ENCODE data around the gene CCNK. TPM values are rescaled to one million over a fixed set of nuclear protein-coding genes. Genes with fewer than 3 reads are reported as not detected.

The CCNK gene
- total RNA-seq, 1 experiment from 2014 or later = 14.7 TPM

DNA sequence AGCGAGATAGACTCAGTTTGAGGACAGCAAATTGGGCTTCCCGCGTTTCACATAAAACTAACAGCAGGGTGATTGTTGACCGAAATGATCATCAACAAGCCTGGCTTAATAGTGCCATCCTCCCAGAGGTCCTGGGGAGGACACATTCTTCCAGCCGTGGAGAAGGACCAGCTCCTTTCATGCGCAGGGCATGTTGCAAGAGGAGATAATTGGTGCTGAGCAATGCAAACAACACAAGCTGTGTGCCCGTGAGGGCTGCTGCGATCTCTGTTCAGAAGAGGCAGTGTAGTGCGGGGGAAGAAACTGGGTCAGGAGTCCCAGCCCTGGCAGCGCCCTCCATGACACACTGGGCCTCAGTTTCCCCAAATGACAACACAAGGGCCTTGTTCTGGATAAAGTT, 68.5 kb downstream of the CCNK start:
- no peak for DNase-seq
- no peaks in the 10 kb centered on the region for H3K36me3 ChIP-seq (replicated peaks; ENCODE audit: control insufficient read depth, insufficient read depth, low read length)
- H3K27me3 ChIP-seq (ENCODE audit: control insufficient read depth, insufficient read depth, low read length) = no peaks in the 10 kb centered on the region
- no peak overlapping the region for H3K4me3 ChIP-seq (ENCODE audit: insufficient read depth, low read depth, low read length)

GRCh38 chr14:99550387-99550992, 69.3 kb downstream of the CCNK start:
- no peak overlapping the region for H3K4me3 ChIP-seq (ENCODE audit: insufficient read depth, low read depth, low read length)
- H3K36me3 ChIP-seq (replicated peaks; ENCODE audit: control insufficient read depth, insufficient read depth, low read length) = no peaks in the 10 kb centered on the region
- no peak for DNase-seq
- no peaks in the 10 kb centered on the region for H3K27me3 ChIP-seq (ENCODE audit: control insufficient read depth, insufficient read depth, low read length)

GRCh38 chr14:99551034-99551922, 70.1 kb downstream of the CCNK start:
- no peak overlapping the region for H3K4me3 ChIP-seq (ENCODE audit: insufficient read depth, low read depth, low read length)
- DNase-seq = no peak
- H3K36me3 ChIP-seq (replicated peaks; ENCODE audit: control insufficient read depth, insufficient read depth, low read length) = no peaks in the 10 kb centered on the region
- H3K27me3 ChIP-seq (ENCODE audit: control insufficient read depth, insufficient read depth, low read length) = no peaks in the 10 kb centered on the region

DNA sequence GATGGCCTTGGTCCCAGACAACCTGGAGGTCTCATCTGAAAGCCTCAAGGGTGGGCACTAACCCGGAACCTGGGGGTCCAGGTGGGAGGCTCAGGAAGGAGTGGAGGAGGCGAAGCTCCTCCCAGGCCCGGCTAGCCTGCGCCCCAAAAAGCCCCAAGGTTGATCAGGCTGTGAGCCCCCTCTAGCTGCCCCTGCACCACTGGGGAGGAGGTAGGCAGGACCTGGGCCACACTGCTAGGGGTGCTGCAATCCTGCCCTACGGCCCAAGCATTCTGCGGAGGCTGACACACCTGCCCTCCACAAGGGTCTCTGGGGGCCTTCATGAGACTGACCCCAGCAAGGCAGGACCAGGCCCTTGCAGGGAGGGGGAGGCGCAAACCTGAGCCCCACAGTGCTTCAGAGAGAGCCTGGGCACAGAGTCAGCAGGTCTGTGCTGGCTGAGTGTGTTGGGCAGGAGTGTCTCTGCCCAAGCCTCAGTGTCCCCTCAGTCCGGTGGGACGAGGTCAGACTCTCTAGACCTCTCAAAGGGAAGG, 70.9 kb downstream of the CCNK start:
- Histone ChIP-seq H3K36me3 (replicated peaks; ENCODE audit: control insufficient read depth, insufficient read depth, low read length) (no peaks in the 10 kb centered on the region), H3K27me3 (ENCODE audit: control insufficient read depth, insufficient read depth, low read length) (no peaks in the 10 kb centered on the region), H3K4me3 (ENCODE audit: insufficient read depth, low read depth, low read length) (no peak overlapping the region)
- DNase-seq = no peak

- Histone ChIP-seq H3K4me3 (ENCODE audit: insufficient read depth, low read depth, low read length) (no peak overlapping the region), H3K36me3 (replicated peaks; ENCODE audit: control insufficient read depth, insufficient read depth, low read length) (no peaks in the 10 kb centered on the region), H3K27me3 (ENCODE audit: control insufficient read depth, insufficient read depth, low read length) (no peaks in the 10 kb centered on the region)
- no peak for DNase-seq
Measured at GRCh38 chr14:99552572-99553216, 71.5 kb downstream of the CCNK start.

DNA sequence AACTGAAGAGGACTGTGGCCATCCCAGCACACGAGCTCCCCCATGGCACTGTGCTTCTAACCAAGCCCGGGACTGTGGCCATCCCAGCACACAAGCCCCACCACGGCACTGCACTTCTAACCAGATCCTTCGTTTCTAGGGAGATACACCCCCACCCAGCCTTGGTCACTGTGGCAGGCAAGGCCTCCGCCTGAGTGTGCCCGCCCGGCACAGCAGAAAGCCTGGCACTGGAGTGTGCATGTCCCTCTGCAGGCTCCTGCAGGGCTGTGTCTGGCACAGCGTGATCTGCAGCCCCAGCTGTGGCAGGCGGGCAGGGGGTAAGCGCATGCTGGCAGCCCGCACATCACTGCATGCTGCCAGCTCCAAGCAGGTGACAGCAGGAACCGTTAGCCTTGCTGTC, 73.0 kb downstream of the CCNK start:
- no peaks in the 10 kb centered on the region for H3K36me3 ChIP-seq (replicated peaks; ENCODE audit: control insufficient read depth, insufficient read depth, low read length)
- DNase-seq = no peak
- H3K27me3 ChIP-seq (ENCODE audit: control insufficient read depth, insufficient read depth, low read length) = no peaks in the 10 kb centered on the region
- H3K4me3 ChIP-seq (ENCODE audit: insufficient read depth, low read depth, low read length) = no peak overlapping the region

GRCh38 chr14:99554757-99555531, 73.7 kb downstream of the CCNK start:
- H3K4me3 ChIP-seq (ENCODE audit: insufficient read depth, low read depth, low read length) = no peak overlapping the region
- H3K36me3 ChIP-seq (replicated peaks; ENCODE audit: control insufficient read depth, insufficient read depth, low read length) = no peaks in the 10 kb centered on the region

GRCh38 chr14:99556134-99556791, 75.1 kb downstream of the CCNK start:
- no peaks in the 10 kb centered on the region for H3K27me3 ChIP-seq (ENCODE audit: control insufficient read depth, insufficient read depth, low read length)
- H3K36me3 ChIP-seq (replicated peaks; ENCODE audit: control insufficient read depth, insufficient read depth, low read length) = no peaks in the 10 kb centered on the region
- no peak for DNase-seq
- no peak overlapping the region for H3K4me3 ChIP-seq (ENCODE audit: insufficient read depth, low read depth, low read length)

More at GRCh38 chr14:99554757-99555531, 73.7 kb downstream of the CCNK start:
- H3K27me3 ChIP-seq (ENCODE audit: control insufficient read depth, insufficient read depth, low read length) = no peaks in the 10 kb centered on the region
- DNase-seq = no peak

- Histone ChIP-seq H3K36me3 (replicated peaks; ENCODE audit: control insufficient read depth, insufficient read depth, low read length) (no peaks in the 10 kb centered on the region), H3K27me3 (ENCODE audit: control insufficient read depth, insufficient read depth, low read length) (no peaks in the 10 kb centered on the region), H3K4me3 (ENCODE audit: insufficient read depth, low read depth, low read length) (no peak overlapping the region)
- no peak for DNase-seq
Measured at GRCh38 chr14:99559286-99559990, 78.2 kb downstream of the CCNK start.

- Histone ChIP-seq H3K36me3 (replicated peaks; ENCODE audit: control insufficient read depth, insufficient read depth, low read length) (no peaks in the 10 kb centered on the region), H3K4me3 (ENCODE audit: insufficient read depth, low read depth, low read length) (no peak overlapping the region), H3K27me3 (ENCODE audit: control insufficient read depth, insufficient read depth, low read length) (no peaks in the 10 kb centered on the region)
- no peak for DNase-seq
Measured at GRCh38 chr14:99560403-99560802, 79.2 kb downstream of the CCNK start.

- no peak overlapping the region for H3K4me3 ChIP-seq (ENCODE audit: insufficient read depth, low read depth, low read length)
- DNase-seq = no peak
Measured at GRCh38 chr14:99560922-99561683, 79.9 kb downstream of the CCNK start.

DNA sequence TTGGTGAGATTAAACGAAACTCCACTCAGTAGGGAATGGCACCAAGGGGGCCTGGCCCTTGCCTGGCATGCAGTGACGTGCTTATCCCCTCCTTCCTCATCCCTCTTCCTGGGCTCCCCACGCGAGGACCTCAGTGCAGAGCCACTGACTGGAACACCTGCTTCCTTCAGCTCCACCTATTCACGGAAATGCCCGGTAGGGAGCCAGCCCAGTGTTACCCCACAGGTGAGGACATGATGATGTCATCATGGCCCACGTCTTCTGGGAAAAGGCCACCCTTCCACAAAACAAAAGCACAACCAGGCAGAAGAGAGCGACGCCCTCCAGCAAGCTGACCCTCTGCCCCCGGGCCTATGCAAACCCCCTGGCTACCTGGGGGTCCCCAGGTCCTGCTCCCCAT, 80.7 kb downstream of the CCNK start:
- Histone ChIP-seq H3K36me3 (replicated peaks; ENCODE audit: control insufficient read depth, insufficient read depth, low read length) (no peaks in the 10 kb centered on the region), H3K27me3 (ENCODE audit: control insufficient read depth, insufficient read depth, low read length) (no peaks in the 10 kb centered on the region), H3K4me3 (ENCODE audit: insufficient read depth, low read depth, low read length) (no peak overlapping the region)
- DNase-seq = no peak

More at GRCh38 chr14:99560922-99561683, 79.9 kb downstream of the CCNK start:
- Histone ChIP-seq H3K36me3 (replicated peaks; ENCODE audit: control insufficient read depth, insufficient read depth, low read length) (no peaks in the 10 kb centered on the region), H3K27me3 (ENCODE audit: control insufficient read depth, insufficient read depth, low read length) (no peaks in the 10 kb centered on the region)
